ENCODE measurements around the gene NAMPT. TPM values are rescaled to one million over a fixed set of nuclear protein-coding genes. Genes with fewer than 3 reads are reported as not detected.

NAMPT gene
- total RNA-seq (2022) (343 and 364 TPM in 2 replicates), Bru-seq, nascent RNA (percentile 100 among the genes with signal in this experiment), BruChase-seq, experiment 1, labeled RNA remaining after a 6-hour chase (percentile 99 among the genes with signal in this experiment), BruChase-seq, experiment 2, labeled RNA remaining after a 2-hour chase (percentile 99 among the genes with signal in this experiment)
- long read RNA-seq, full-length matches to known transcripts, result 337 of 416 reads
- long read RNA-seq, partial matches to known transcripts, result 10 of 416 reads
- long read RNA-seq, other reads (novel, unspliced or antisense), result 69 of 416 reads

DNA sequence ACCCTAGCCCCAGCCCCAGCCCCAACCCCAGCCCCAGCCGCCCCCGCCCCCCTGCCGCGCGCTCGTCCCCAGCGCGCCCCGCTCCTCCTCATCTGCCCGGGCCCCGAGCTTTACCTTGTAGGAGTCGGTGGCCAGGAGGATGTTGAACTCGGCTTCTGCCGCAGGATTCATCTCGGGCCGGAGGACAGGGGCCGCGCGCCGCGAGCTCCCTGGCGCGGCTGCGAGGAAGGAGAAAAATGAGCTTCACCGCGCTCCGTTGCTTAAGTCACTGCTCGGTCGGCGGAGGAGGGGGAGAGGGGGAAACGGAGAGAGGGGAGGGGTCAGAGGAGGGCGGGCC is at the start of gene NAMPT:
Gene NAMPT, minus strand, starts transcription at position 270 of the 337 bp plus-strand sequence. Its CDS starts 99 bp downstream, at position 171.
- peak within 1 kb of the TSS; percentile 98 for H3K27ac Mint-ChIP-seq (ENCODE audit: unreplicated experiment)
- H3K4me3 Mint-ChIP-seq (ENCODE audit: low read depth, unreplicated experiment), result peak within 1 kb of the TSS; percentile 92
- no peaks in the 10 kb centered on the region for H3K9me3 Mint-ChIP-seq (ENCODE audit: low read depth, unreplicated experiment)
- BruUV-seq (replicated peaks), result no TSS peak
- H3K4me1 Mint-ChIP-seq (ENCODE audit: low read depth, unreplicated experiment), result peaks cover 13% of the 10 kb centered on the region
- peaks cover 66% of the 10 kb centered on the region for H3K36me3 Mint-ChIP-seq (ENCODE audit: insufficient read depth, unreplicated experiment)
- no peaks in the 10 kb centered on the region for H3K27me3 Mint-ChIP-seq (ENCODE audit: unreplicated experiment)
- intact Hi-C loops (cut with micrococcal nuclease; ENCODE audit: unreplicated experiment), result loop anchor here (1.0 to 10.0 kb wide), 4 partner anchors 63 to 490 kb away; no protein-coding TSS in a partner anchor
- CTCF ChIA-PET, result interaction anchor here (0.6 to 2.3 kb wide), 11 partner anchors 16 to 452 kb away, joined by 3 to 13 read pairs (median 4); no protein-coding TSS in a partner anchor
- TF ChIP-seq, protein P1, sequence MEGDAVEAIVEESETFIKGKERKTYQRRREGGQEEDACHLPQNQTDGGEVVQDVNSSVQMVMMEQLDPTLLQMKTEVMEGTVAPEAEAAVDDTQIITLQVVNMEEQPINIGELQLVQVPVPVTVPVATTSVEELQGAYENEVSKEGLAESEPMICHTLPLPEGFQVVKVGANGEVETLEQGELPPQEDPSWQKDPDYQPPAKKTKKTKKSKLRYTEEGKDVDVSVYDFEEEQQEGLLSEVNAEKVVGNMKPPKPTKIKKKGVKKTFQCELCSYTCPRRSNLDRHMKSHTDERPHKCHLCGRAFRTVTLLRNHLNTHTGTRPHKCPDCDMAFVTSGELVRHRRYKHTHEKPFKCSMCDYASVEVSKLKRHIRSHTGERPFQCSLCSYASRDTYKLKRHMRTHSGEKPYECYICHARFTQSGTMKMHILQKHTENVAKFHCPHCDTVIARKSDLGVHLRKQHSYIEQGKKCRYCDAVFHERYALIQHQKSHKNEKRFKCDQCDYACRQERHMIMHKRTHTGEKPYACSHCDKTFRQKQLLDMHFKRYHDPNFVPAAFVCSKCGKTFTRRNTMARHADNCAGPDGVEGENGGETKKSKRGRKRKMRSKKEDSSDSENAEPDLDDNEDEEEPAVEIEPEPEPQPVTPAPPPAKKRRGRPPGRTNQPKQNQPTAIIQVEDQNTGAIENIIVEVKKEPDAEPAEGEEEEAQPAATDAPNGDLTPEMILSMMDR (IDR thresholded peaks at IDR 0.05; ENCODE audit: unreplicated experiment), result no peak
- no peak for DNase-seq

DNA sequence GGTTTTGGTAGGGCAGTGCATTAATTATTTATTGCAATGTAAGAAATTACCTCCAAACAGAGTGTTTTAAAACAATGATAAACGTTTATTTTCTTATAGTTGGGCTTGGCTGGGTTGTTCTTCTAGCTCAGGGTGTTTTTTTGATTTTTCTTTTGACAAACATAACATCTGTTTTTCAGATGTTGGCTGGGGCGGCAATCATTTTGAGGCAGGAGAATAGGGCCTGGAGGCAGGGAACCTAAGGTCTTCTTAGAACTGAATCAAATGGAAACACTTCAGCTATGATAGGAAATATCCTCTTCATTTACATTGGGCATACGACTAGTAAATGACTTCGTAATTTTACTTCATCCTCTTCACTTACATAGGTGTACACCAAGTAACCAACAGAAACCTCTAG is 47.4 kb upstream of the NAMPT start:
- Mint-ChIP-seq H3K9me3 (ENCODE audit: low read depth, unreplicated experiment) (peaks cover 3% of the 10 kb centered on the region), H3K36me3 (ENCODE audit: insufficient read depth, unreplicated experiment) (no peaks in the 10 kb centered on the region), H3K27me3 (ENCODE audit: unreplicated experiment) (no peaks in the 10 kb centered on the region), H3K4me1 (ENCODE audit: low read depth, unreplicated experiment) (peaks cover 48% of the 10 kb centered on the region), H3K27ac (ENCODE audit: unreplicated experiment) (no peak overlapping the region), H3K4me3 (ENCODE audit: low read depth, unreplicated experiment) (no peak overlapping the region)
- no TSS peak for BruUV-seq (replicated peaks)
- CTCF ChIA-PET, result no interaction called here
- intact Hi-C loops (cut with micrococcal nuclease; ENCODE audit: unreplicated experiment), result no loop called here
- no peak for DNase-seq
- TF ChIP-seq, protein P1 (IDR thresholded peaks at IDR 0.05; ENCODE audit: unreplicated experiment), result no peak

DNA sequence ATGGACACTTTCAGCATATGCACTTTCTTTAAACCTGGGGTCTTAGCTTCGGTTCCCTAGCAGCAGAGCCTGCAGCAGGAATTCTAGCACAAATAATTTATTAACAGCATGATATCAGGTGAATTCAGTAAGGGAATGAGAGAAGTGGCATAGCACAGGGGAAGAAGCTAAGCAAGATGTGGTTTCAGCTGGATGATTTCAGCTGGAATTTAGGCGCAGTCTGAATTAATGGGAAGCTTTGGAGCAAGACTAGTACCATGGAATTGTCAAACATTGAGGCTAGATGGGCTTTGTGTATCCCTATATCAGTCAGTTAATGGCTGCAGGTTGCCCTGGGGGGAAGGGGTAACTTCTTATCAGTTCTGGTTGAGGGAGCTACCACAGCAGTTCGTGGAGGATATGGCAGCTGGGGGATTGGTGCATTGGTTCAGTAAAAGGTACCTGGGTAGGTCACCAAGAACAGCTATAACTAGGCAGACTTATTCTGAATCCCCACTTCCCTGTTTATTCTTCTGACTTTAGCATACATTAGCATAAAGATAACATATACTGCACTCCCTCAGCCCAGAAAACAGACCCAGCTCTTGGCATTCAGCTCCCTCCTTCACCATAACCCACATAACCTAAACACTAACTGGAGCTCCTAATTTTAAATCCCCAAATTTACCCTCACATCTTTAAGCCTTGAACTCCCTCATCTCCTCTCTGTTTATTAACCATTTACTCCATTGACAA is 46.8 kb upstream of the NAMPT start:
- Mint-ChIP-seq H3K27ac (ENCODE audit: unreplicated experiment) (no peak overlapping the region), H3K9me3 (ENCODE audit: low read depth, unreplicated experiment) (peaks cover 3% of the 10 kb centered on the region), H3K4me1 (ENCODE audit: low read depth, unreplicated experiment) (peaks cover 54% of the 10 kb centered on the region), H3K27me3 (ENCODE audit: unreplicated experiment) (no peaks in the 10 kb centered on the region), H3K36me3 (ENCODE audit: insufficient read depth, unreplicated experiment) (no peaks in the 10 kb centered on the region), H3K4me3 (ENCODE audit: low read depth, unreplicated experiment) (no peak overlapping the region)
- no peak for DNase-seq
- TF ChIP-seq, protein P1 (IDR thresholded peaks at IDR 0.05; ENCODE audit: unreplicated experiment), result no peak
- intact Hi-C loops (cut with micrococcal nuclease; ENCODE audit: unreplicated experiment), result no loop called here
- BruUV-seq (replicated peaks), result no TSS peak
- CTCF ChIA-PET, result no interaction called here

DNA sequence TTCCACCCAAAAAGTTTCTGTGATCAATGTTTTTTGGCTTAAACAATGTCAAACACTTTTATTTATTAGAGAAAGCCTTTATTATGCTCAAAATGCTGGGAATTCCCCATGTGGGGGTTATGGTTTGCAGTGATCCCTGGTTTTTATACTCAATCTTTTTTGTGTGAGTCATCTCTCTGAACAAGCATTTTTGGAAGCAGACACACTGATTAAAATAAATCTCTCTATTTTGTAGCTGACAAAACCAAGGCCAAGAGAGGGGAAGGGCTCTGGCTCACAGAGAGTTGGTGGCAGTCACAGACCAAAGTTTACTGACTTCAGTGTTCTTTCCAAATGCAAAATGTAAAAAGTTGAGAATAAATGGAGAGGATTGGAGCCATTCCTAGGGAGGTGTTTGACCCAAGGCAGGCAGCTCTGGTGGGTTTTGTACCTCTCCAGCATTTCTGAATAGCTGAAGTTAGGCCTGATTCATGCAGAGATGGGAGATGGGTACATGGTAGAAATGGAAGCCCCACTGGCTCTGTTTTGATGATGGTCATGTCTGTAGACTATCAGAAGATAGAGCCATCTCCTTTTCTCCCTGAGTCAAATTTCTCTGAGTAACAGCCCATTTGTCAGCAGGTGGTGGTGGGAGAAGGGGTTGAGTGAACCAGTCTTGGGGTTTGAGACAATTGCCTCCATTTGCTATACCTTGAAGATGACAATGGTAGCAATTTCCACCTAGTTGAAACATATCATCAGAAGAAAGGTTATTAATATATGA is 45.4 kb upstream of the NAMPT start:
- CTCF ChIA-PET, result no interaction called here
- H3K27ac Mint-ChIP-seq (ENCODE audit: unreplicated experiment), result peak overlapping the region; percentile 63
- BruUV-seq (replicated peaks), result no TSS peak

More for the DNA sequence above, 45.4 kb upstream of the NAMPT start:
- TF ChIP-seq, protein P1 (IDR thresholded peaks at IDR 0.05; ENCODE audit: unreplicated experiment), result no peak
- H3K4me1 Mint-ChIP-seq (ENCODE audit: low read depth, unreplicated experiment), result peaks cover 55% of the 10 kb centered on the region
- intact Hi-C loops (cut with micrococcal nuclease; ENCODE audit: unreplicated experiment), result no loop called here
- peaks cover 3% of the 10 kb centered on the region for H3K9me3 Mint-ChIP-seq (ENCODE audit: low read depth, unreplicated experiment)
- no peak overlapping the region for H3K4me3 Mint-ChIP-seq (ENCODE audit: low read depth, unreplicated experiment)
- DNase-seq, result peak; percentile 11
- no peaks in the 10 kb centered on the region for H3K36me3 Mint-ChIP-seq (ENCODE audit: insufficient read depth, unreplicated experiment)
- H3K27me3 Mint-ChIP-seq (ENCODE audit: unreplicated experiment), result no peaks in the 10 kb centered on the region

Data from Calu3 (cell line).